ENCODE results near the gene GIMAP6.

GIMAP6 gene

GRCh38 chr7:150586785-150587152 lies 45.4 kb downstream of the GIMAP6 start:
- no peak overlapping the region for H3K9ac ChIP-seq (ENCODE audit: low read length)
- no peak overlapping the region for H2AFZ ChIP-seq (ENCODE audit: low read length)
- H3K4me2 ChIP-seq (ENCODE audit: low read depth, low read length), result no peak overlapping the region
- no peak overlapping the region for H3K27ac ChIP-seq (ENCODE audit: low read length)
- H3K4me1 ChIP-seq (ENCODE audit: low read length), result no peaks in the 10 kb centered on the region
- no peaks in the 10 kb centered on the region for H3K27me3 ChIP-seq (replicated peaks; ENCODE audit: insufficient read depth, low read length)
- H3K4me3 ChIP-seq (ENCODE audit: low read length), result no peak overlapping the region
- no peaks in the 10 kb centered on the region for H3F3A ChIP-seq (ENCODE audit: insufficient read depth, low read length)
- H3K9me3 ChIP-seq (replicated peaks; ENCODE audit: insufficient read depth, low read length), result no peaks in the 10 kb centered on the region
- no peaks in the 10 kb centered on the region for H3K79me2 ChIP-seq (ENCODE audit: low read length)
- no peaks in the 10 kb centered on the region for H3K36me3 ChIP-seq (replicated peaks; ENCODE audit: insufficient read depth, low read length)
- no peak for DNase-seq
- H3K9me2 ChIP-seq (replicated peaks; ENCODE audit: insufficient read depth, low read length), result no peaks in the 10 kb centered on the region
- H4K20me1 ChIP-seq (ENCODE audit: insufficient read depth, low read length), result no peaks in the 10 kb centered on the region
- no peak for TF ChIP-seq EZH2phosphoT487 (IDR thresholded peaks at IDR 0.05; ENCODE audit: low read length)
- no peak for TF ChIP-seq EZH2 (optimal IDR thresholded peaks at IDR 0.05; ENCODE audit: low read depth, low read length)

- no peaks in the 10 kb centered on the region for H3K9me3 ChIP-seq (replicated peaks; ENCODE audit: insufficient read depth, low read length)
- H3K27ac ChIP-seq (ENCODE audit: low read length), result no peak overlapping the region
- no peaks in the 10 kb centered on the region for H3K36me3 ChIP-seq (replicated peaks; ENCODE audit: insufficient read depth, low read length)
- H3K9me2 ChIP-seq (replicated peaks; ENCODE audit: insufficient read depth, low read length), result no peaks in the 10 kb centered on the region
- no peak overlapping the region for H3K4me3 ChIP-seq (ENCODE audit: low read length)
- no peak for DNase-seq
- no peak overlapping the region for H2AFZ ChIP-seq (ENCODE audit: low read length)
- H3K27me3 ChIP-seq (replicated peaks; ENCODE audit: insufficient read depth, low read length), result no peaks in the 10 kb centered on the region
- no peaks in the 10 kb centered on the region for H3K4me1 ChIP-seq (ENCODE audit: low read length)
- no peak for TF ChIP-seq CTCF (IDR thresholded peaks at IDR 0.05; ENCODE audit: low read length)
- TF ChIP-seq EZH2phosphoT487 (IDR thresholded peaks at IDR 0.05; ENCODE audit: low read length), result no peak
- no peak for TF ChIP-seq EZH2 (optimal IDR thresholded peaks at IDR 0.05; ENCODE audit: low read depth, low read length)
- H3K4me2 ChIP-seq (ENCODE audit: low read depth, low read length), result no peak overlapping the region
- H3K79me2 ChIP-seq (ENCODE audit: low read length), result no peaks in the 10 kb centered on the region
- no peaks in the 10 kb centered on the region for H4K20me1 ChIP-seq (ENCODE audit: insufficient read depth, low read length)
- no peak overlapping the region for H3K9ac ChIP-seq (ENCODE audit: low read length)
- no peaks in the 10 kb centered on the region for H3F3A ChIP-seq (ENCODE audit: insufficient read depth, low read length)
These were observed 46.0 kb downstream of the GIMAP6 start for GRCh38 chr7:150586068-150586784.

- no peak overlapping the region for H3K9ac ChIP-seq (ENCODE audit: low read length)
- no peaks in the 10 kb centered on the region for H4K20me1 ChIP-seq (ENCODE audit: insufficient read depth, low read length)
- H3K36me3 ChIP-seq (replicated peaks; ENCODE audit: insufficient read depth, low read length), result no peaks in the 10 kb centered on the region
- H3K9me2 ChIP-seq (replicated peaks; ENCODE audit: insufficient read depth, low read length), result no peaks in the 10 kb centered on the region
- TF ChIP-seq EZH2 (optimal IDR thresholded peaks at IDR 0.05; ENCODE audit: low read depth, low read length), result no peak
- TF ChIP-seq EZH2phosphoT487 (IDR thresholded peaks at IDR 0.05; ENCODE audit: low read length), result no peak
- TF ChIP-seq CTCF (IDR thresholded peaks at IDR 0.05; ENCODE audit: low read length), result no peak
- no peaks in the 10 kb centered on the region for H3K4me1 ChIP-seq (ENCODE audit: low read length)
- no peak for DNase-seq
- H3K79me2 ChIP-seq (ENCODE audit: low read length), result no peaks in the 10 kb centered on the region
- no peak overlapping the region for H3K4me3 ChIP-seq (ENCODE audit: low read length)
- no peaks in the 10 kb centered on the region for H3K9me3 ChIP-seq (replicated peaks; ENCODE audit: insufficient read depth, low read length)
- H3F3A ChIP-seq (ENCODE audit: insufficient read depth, low read length), result no peaks in the 10 kb centered on the region
- H2AFZ ChIP-seq (ENCODE audit: low read length), result no peak overlapping the region
- H3K27me3 ChIP-seq (replicated peaks; ENCODE audit: insufficient read depth, low read length), result no peaks in the 10 kb centered on the region
- H3K4me2 ChIP-seq (ENCODE audit: low read depth, low read length), result no peak overlapping the region
- no peak overlapping the region for H3K27ac ChIP-seq (ENCODE audit: low read length)
These were observed 47.0 kb downstream of the GIMAP6 start for GRCh38 chr7:150585199-150585598.

Data from MM.1S (cell line).